ENCODE results near the gene WTAP. TPM values are rescaled to one million over a fixed set of nuclear protein-coding genes. Genes with fewer than 3 reads are reported as not detected.

The WTAP gene
- total RNA-seq (100 to 1,000 TPM; 211 to 227 TPM), total RNA-seq (128 to 339 (median 185) reads per million in 172 experiments)
- 112 TPM for polyA plus RNA-seq (2013, experiment 1 of 2)
- polyA plus RNA-seq (2013, experiment 2 of 2): 123 TPM

DNA sequence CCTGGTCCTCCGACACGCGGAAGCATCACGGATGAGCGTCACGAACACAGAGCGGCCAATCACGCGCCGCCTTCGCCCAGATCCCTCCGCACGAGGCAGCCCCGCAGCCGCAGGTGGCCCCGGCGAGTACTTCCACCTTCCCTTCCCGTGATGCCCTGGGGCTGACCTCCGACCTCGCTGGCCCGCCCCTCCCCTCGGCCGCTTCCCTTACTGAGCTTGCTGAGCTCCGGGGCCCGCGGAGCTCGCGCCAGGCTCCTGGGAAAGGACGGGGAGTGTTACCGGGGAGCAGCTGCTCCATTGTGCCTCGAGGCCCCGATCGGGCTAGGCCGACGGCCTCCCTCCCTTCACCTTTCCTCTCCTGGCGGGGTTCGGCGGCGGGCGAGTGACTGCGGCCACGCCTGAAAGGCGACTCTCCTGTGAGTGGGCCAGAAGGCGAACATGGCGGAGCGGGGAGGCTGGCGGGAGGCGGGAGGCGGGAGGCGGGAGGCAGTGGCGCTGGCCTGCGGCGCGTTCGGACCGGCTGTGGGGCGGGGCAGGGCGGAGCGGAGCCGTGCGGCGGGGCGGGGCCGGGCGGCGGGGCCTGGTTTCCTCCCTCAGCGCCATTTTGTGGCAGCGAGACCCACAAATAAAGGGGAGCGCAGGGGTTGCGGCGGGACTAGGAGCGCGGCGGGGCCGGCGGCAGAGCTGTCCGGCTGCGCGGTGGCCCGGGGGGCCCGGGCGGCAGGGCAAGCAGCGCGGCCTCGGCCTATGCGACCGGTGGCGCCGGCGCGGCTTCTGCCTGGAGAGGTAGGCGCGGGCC lies at the start of gene WTAP:
TSS of gene WTAP (plus strand) at position 589 of the 799 bp plus-strand sequence. CDS start 8,760 bp downstream, outside the sequence.
- ATAC-seq (ENCODE audit: poor library complexity): peak; percentile 86
- peaks cover 80% of the 10 kb centered on the region for H3K4me1 Mint-ChIP-seq (ENCODE audit: low read depth)

GRCh38 chr6:159677506-159678165 lies 49.7 kb upstream of the WTAP start:
- CTCF ChIA-PET: no interaction called here
- no peak overlapping the region for H3K4me3 Mint-ChIP-seq

More for the DNA sequence above, at the start of gene WTAP:
- no peaks in the 10 kb centered on the region for H3K27me3 ChIP-seq (ENCODE audit: control insufficient read depth in 1 of 2, insufficient read depth in 2 of 2, low read length in 2 of 2)
- H3K9me3 ChIP-seq (ENCODE audit: control insufficient read depth in 1 of 2, insufficient read depth in 1 of 2, low read length in 2 of 2): no peaks in the 10 kb centered on the region
- no peaks in the 10 kb centered on the region for H3K9me3 Mint-ChIP-seq
- H3K4me3 ChIP-seq (ENCODE audit: low read length): peak within 1 kb of the TSS; percentile 82
- peak within 1 kb of the TSS; percentile 99 for H3K4me3 Mint-ChIP-seq
- peaks cover 27% of the 10 kb centered on the region for H3K36me3 ChIP-seq (ENCODE audit: insufficient read depth, low read length)
- H3K36me3 Mint-ChIP-seq (ENCODE audit: low read depth): peaks cover 67% of the 10 kb centered on the region
- peaks cover 9% of the 10 kb centered on the region for H3K27me3 Mint-ChIP-seq
- ChIA-PET POLR2A (interaction anchor here (0.6 to 8.3 kb wide), 31 partner anchors 11 to 1073 kb away, joined by 3 to 195 read pairs (median 4); partner anchors contain the start of genes ACAT2, IGF2R, MRPL18 and SOD2), CTCF (interaction anchor here (0.8 to 1.5 kb wide), 2 partner anchors 62 to 125 kb away, joined by 3 to 4 read pairs; partner anchors contain the start of gene TCP1)
- peak within 1 kb of the TSS; percentile 95 to 98 for H3K27ac ChIP-seq (ENCODE audit: low read depth in 1 of 2, low read length in 2 of 2)
- TF ChIP-seq CTCF (IDR thresholded peaks at IDR 0.05): no peak
- intact Hi-C loops (cut with DNase I, micrococcal nuclease): loop anchor here (1.0 to 10.0 kb wide), 7 partner anchors 34 to 728 kb away; partner anchors contain the start of genes TCP1 (in 2 of the 2), ACAT2 (in 1 of the 2), IGF2R (in 1 of the 2) and SOD2 (in 1 of the 2)
- peak; percentile 94 to 99 (median 96) for DNase-seq
- peak within 1 kb of the TSS; percentile 100 for H3K27ac Mint-ChIP-seq
- peaks cover 25% of the 10 kb centered on the region for H3K4me1 ChIP-seq (ENCODE audit: insufficient read depth, low read length)

More at GRCh38 chr6:159677506-159678165, 49.7 kb upstream of the WTAP start:
- peaks cover 5% of the 10 kb centered on the region for H3K4me1 Mint-ChIP-seq (ENCODE audit: low read depth)
- no peak overlapping the region for H3K4me3 ChIP-seq (ENCODE audit: low read length)
- H3K9me3 ChIP-seq (ENCODE audit: control insufficient read depth in 1 of 2, insufficient read depth in 1 of 2, low read length in 2 of 2): no peaks in the 10 kb centered on the region
- H3K9me3 Mint-ChIP-seq: no peaks in the 10 kb centered on the region
- no peak for TF ChIP-seq CTCF (IDR thresholded peaks at IDR 0.05)
- no peaks in the 10 kb centered on the region for H3K4me1 ChIP-seq (ENCODE audit: insufficient read depth, low read length)
- DNase-seq (no peak), ATAC-seq (ENCODE audit: poor library complexity) (no peak)
- H3K27me3 ChIP-seq (ENCODE audit: control insufficient read depth in 1 of 2, insufficient read depth in 2 of 2, low read length in 2 of 2): no peaks in the 10 kb centered on the region
- POLR2A ChIA-PET: interaction anchor here (0.9 kb wide), 1 partner anchor 15 kb away, joined by 3 read pairs; the partner anchor contains the start of gene SOD2
- no peaks in the 10 kb centered on the region for H3K27me3 Mint-ChIP-seq
- no peak overlapping the region for H3K27ac ChIP-seq (ENCODE audit: low read depth in 1 of 2, low read length in 2 of 2)
- peaks cover 86% of the 10 kb centered on the region for H3K36me3 Mint-ChIP-seq (ENCODE audit: low read depth)
- intact Hi-C loops (cut with DNase I, micrococcal nuclease): no loop called here
- peaks cover 42% of the 10 kb centered on the region for H3K36me3 ChIP-seq (ENCODE audit: insufficient read depth, low read length)
- no peak overlapping the region for H3K27ac Mint-ChIP-seq

Measured in CD4-positive, alpha-beta T cell (primary cell).